HCT116 (cell line): ENCODE results near the gene GOLM1.
"Not testable (repeated sequence)": the region's sequence is repeated elsewhere in the genome, so short reads cannot be mapped to it uniquely, and the experiment has no call there.

ENCODE experiments used
- CTCF ChIP-seq, 3 experiments: fragments of 200-600 bp in 1 of 3; sonication (generic) in 1 of 3; IDR thresholded peaks in 2 of 3; conservative IDR thresholded peaks in 1 of 3; 2 replicates each; pipeline ENCODE4 v1.5.1; 2012 to 2017; ENCODE audit warnings: low read depth in 2 of 3, low read length in 2 of 3, antibody characterized with exemption in 1 of 3, borderline replicate concordance in 1 of 3, control low read depth in 1 of 3, mild to moderate bottlenecking in 1 of 3, mixed read lengths in 1 of 3, mixed run types in 1 of 3, moderate library complexity in 1 of 3; ENCODE audit not compliant: insufficient read depth in 1 of 3
- EGR1 ChIP-seq: IDR thresholded peaks from 2 replicates; pipeline ENCODE4 v1.6.1; 2012; ENCODE audit warnings: low read depth
- EZH2phosphoT487 ChIP-seq: fragments of 200-600 bp; IDR thresholded peaks from 2 replicates; pipeline ENCODE4 v1.6.1; 2018; ENCODE audit warnings: antibody characterized with exemption, borderline replicate concordance
- POLR2AphosphoS5 ChIP-seq: IDR thresholded peaks from 2 replicates; pipeline ENCODE4 v1.6.1; 2011; ENCODE audit warnings: mild to moderate bottlenecking, low read depth, low read length, moderate library complexity
- TCF7L2 ChIP-seq: IDR thresholded peaks from 2 replicates; pipeline ENCODE4 v1.7.0; 2011; ENCODE audit warnings: borderline replicate concordance, inconsistent platforms; ENCODE audit not compliant: insufficient read depth, insufficient read length; ENCODE audit errors: extremely low read depth
- YY1 ChIP-seq: IDR thresholded peaks from 2 replicates; pipeline ENCODE4 v1.6.1; 2011; ENCODE audit warnings: low read length, low read depth, moderate library complexity, mild to moderate bottlenecking; ENCODE audit not compliant: insufficient replicate concordance; ENCODE audit errors: extremely low read depth

- not testable (repeated sequence) for TF ChIP-seq TCF7L2; POLR2AphosphoS5; EZH2phosphoT487; CTCF (IDR thresholded peaks at IDR 0.05 in 2 of 3, conservative IDR thresholded peaks at IDR 0.05 in 1 of 3; ENCODE audit: borderline replicate concordance in 1 of 3, insufficient read depth in 1 of 3, low read depth in 2 of 3, low read length in 2 of 3); EGR1; YY1
Measured at GRCh38 chr9:86146671-86147070, 47.3 kb upstream of the GOLM1 start.
